ENCODE data around the gene DNHD1.
"Not testable (repeated sequence)": the region's sequence is repeated elsewhere in the genome, so short reads cannot be mapped to it uniquely, and the experiment has no call there.

Gene DNHD1

GRCh38 chr11:6505577-6506240 lies 8.6 kb downstream of the DNHD1 start:
- H3K9me3 ChIP-seq (ENCODE audit: control insufficient read depth, insufficient read depth, low read depth, low read length), result no peaks in the 10 kb centered on the region
- H3K27me3 ChIP-seq (ENCODE audit: control insufficient read depth, insufficient read depth, low read length), result no peaks in the 10 kb centered on the region
- no peak overlapping the region for H3K9ac ChIP-seq (ENCODE audit: low read length)
- peaks cover 30% of the 10 kb centered on the region for H3K36me3 ChIP-seq (ENCODE audit: control insufficient read depth, insufficient read depth, low read length)
- no peaks in the 10 kb centered on the region for H3K4me1 ChIP-seq (ENCODE audit: control insufficient read depth, insufficient read depth, low read length)
- no peak overlapping the region for H3K27ac ChIP-seq (ENCODE audit: low read depth, low read length)
- no peak overlapping the region for H3K4me3 ChIP-seq (ENCODE audit: low read depth, low read length)

GRCh38 chr11:6516865-6517264 lies 19.8 kb downstream of the DNHD1 start:
- H3K27ac ChIP-seq (ENCODE audit: low read depth, low read length), result no peak overlapping the region
- no peaks in the 10 kb centered on the region for H3K4me1 ChIP-seq (ENCODE audit: control insufficient read depth, insufficient read depth, low read length)
- no peak overlapping the region for H3K4me3 ChIP-seq (ENCODE audit: low read depth, low read length)
- H3K9ac ChIP-seq (ENCODE audit: low read length), result no peak overlapping the region
- H3K9me3 ChIP-seq (ENCODE audit: control insufficient read depth, insufficient read depth, low read depth, low read length), result no peaks in the 10 kb centered on the region
- H3K36me3 ChIP-seq (ENCODE audit: control insufficient read depth, insufficient read depth, low read length), result peaks cover 53% of the 10 kb centered on the region
- no peaks in the 10 kb centered on the region for H3K27me3 ChIP-seq (ENCODE audit: control insufficient read depth, insufficient read depth, low read length)

- no peak overlapping the region for H3K9ac ChIP-seq (ENCODE audit: low read length)
- peaks cover 38% of the 10 kb centered on the region for H3K36me3 ChIP-seq (ENCODE audit: control insufficient read depth, insufficient read depth, low read length)
- no peaks in the 10 kb centered on the region for H3K27me3 ChIP-seq (ENCODE audit: control insufficient read depth, insufficient read depth, low read length)
- H3K27ac ChIP-seq (ENCODE audit: low read depth, low read length), result no peak overlapping the region
- no peaks in the 10 kb centered on the region for H3K4me1 ChIP-seq (ENCODE audit: control insufficient read depth, insufficient read depth, low read length)
- H3K4me3 ChIP-seq (ENCODE audit: low read depth, low read length), result no peak overlapping the region
- H3K9me3 ChIP-seq (ENCODE audit: control insufficient read depth, insufficient read depth, low read depth, low read length), result no peaks in the 10 kb centered on the region
These were observed 23.2 kb downstream of the DNHD1 start for GRCh38 chr11:6520265-6520664.

GRCh38 chr11:6521946-6522345 lies 24.9 kb downstream of the DNHD1 start:
- not testable (repeated sequence) for H3K4me1 ChIP-seq (ENCODE audit: control insufficient read depth, insufficient read depth, low read length); H3K9me3 ChIP-seq (ENCODE audit: control insufficient read depth, insufficient read depth, low read depth, low read length); H3K4me3 ChIP-seq (ENCODE audit: low read depth, low read length); H3K9ac ChIP-seq (ENCODE audit: low read length); H3K27ac ChIP-seq (ENCODE audit: low read depth, low read length); H3K27me3 ChIP-seq (ENCODE audit: control insufficient read depth, insufficient read depth, low read length)
- H3K36me3 ChIP-seq (ENCODE audit: control insufficient read depth, insufficient read depth, low read length), result peaks cover 33% of the 10 kb centered on the region

GRCh38 chr11:6523253-6523652 lies 26.2 kb downstream of the DNHD1 start:
- Histone ChIP-seq H3K36me3 (ENCODE audit: control insufficient read depth, insufficient read depth, low read length) (peaks cover 26% of the 10 kb centered on the region), H3K27me3 (ENCODE audit: control insufficient read depth, insufficient read depth, low read length) (no peaks in the 10 kb centered on the region)

GRCh38 chr11:6526411-6527135 lies 29.5 kb downstream of the DNHD1 start:
- H3K9me3 ChIP-seq (ENCODE audit: control insufficient read depth, insufficient read depth, low read depth, low read length), result no peaks in the 10 kb centered on the region
- H3K27me3 ChIP-seq (ENCODE audit: control insufficient read depth, insufficient read depth, low read length), result no peaks in the 10 kb centered on the region
- peaks cover 12% of the 10 kb centered on the region; the same call in 1 of the 2 replicates for H3K36me3 ChIP-seq (ENCODE audit: control insufficient read depth, insufficient read depth, low read length)
- H3K9ac ChIP-seq (ENCODE audit: low read length), result no peak overlapping the region
- H3K27ac ChIP-seq (ENCODE audit: low read depth, low read length), result no peak overlapping the region
- H3K4me3 ChIP-seq (ENCODE audit: low read depth, low read length), result no peak overlapping the region
- no peaks in the 10 kb centered on the region for H3K4me1 ChIP-seq (ENCODE audit: control insufficient read depth, insufficient read depth, low read length)

More at GRCh38 chr11:6523253-6523652, 26.2 kb downstream of the DNHD1 start:
- Histone ChIP-seq H3K27ac (ENCODE audit: low read depth, low read length) (no peak overlapping the region), H3K9ac (ENCODE audit: low read length) (no peak overlapping the region), H3K4me3 (ENCODE audit: low read depth, low read length) (no peak overlapping the region), H3K4me1 (ENCODE audit: control insufficient read depth, insufficient read depth, low read length) (no peaks in the 10 kb centered on the region), H3K9me3 (ENCODE audit: control insufficient read depth, insufficient read depth, low read depth, low read length) (no peaks in the 10 kb centered on the region)

GRCh38 chr11:6529266-6529665 lies 32.2 kb downstream of the DNHD1 start:
- H3K4me3 ChIP-seq (ENCODE audit: low read depth, low read length), result no peak overlapping the region
- H3K9me3 ChIP-seq (ENCODE audit: control insufficient read depth, insufficient read depth, low read depth, low read length), result no peaks in the 10 kb centered on the region
- H3K9ac ChIP-seq (ENCODE audit: low read length), result no peak overlapping the region
- H3K27me3 ChIP-seq (ENCODE audit: control insufficient read depth, insufficient read depth, low read length), result no peaks in the 10 kb centered on the region
- no peak overlapping the region for H3K27ac ChIP-seq (ENCODE audit: low read depth, low read length)
- H3K4me1 ChIP-seq (ENCODE audit: control insufficient read depth, insufficient read depth, low read length), result no peaks in the 10 kb centered on the region
- peaks cover 31% of the 10 kb centered on the region for H3K36me3 ChIP-seq (ENCODE audit: control insufficient read depth, insufficient read depth, low read length)

GRCh38 chr11:6530848-6531247 lies 33.8 kb downstream of the DNHD1 start:
- Histone ChIP-seq H3K4me1 (ENCODE audit: control insufficient read depth, insufficient read depth, low read length) (no peaks in the 10 kb centered on the region), H3K27ac (ENCODE audit: low read depth, low read length) (no peak overlapping the region), H3K27me3 (ENCODE audit: control insufficient read depth, insufficient read depth, low read length) (no peaks in the 10 kb centered on the region), H3K9me3 (ENCODE audit: control insufficient read depth, insufficient read depth, low read depth, low read length) (no peaks in the 10 kb centered on the region), H3K9ac (ENCODE audit: low read length) (no peak overlapping the region), H3K4me3 (ENCODE audit: low read depth, low read length) (no peak overlapping the region), H3K36me3 (ENCODE audit: control insufficient read depth, insufficient read depth, low read length) (peaks cover 30% of the 10 kb centered on the region)

GRCh38 chr11:6531267-6531752 lies 34.2 kb downstream of the DNHD1 start:
- no peak overlapping the region for H3K4me3 ChIP-seq (ENCODE audit: low read depth, low read length)
- no peak overlapping the region for H3K9ac ChIP-seq (ENCODE audit: low read length)
- H3K27ac ChIP-seq (ENCODE audit: low read depth, low read length), result no peak overlapping the region
- peaks cover 30% of the 10 kb centered on the region for H3K36me3 ChIP-seq (ENCODE audit: control insufficient read depth, insufficient read depth, low read length)
- no peaks in the 10 kb centered on the region for H3K27me3 ChIP-seq (ENCODE audit: control insufficient read depth, insufficient read depth, low read length)
- no peaks in the 10 kb centered on the region for H3K4me1 ChIP-seq (ENCODE audit: control insufficient read depth, insufficient read depth, low read length)
- H3K9me3 ChIP-seq (ENCODE audit: control insufficient read depth, insufficient read depth, low read depth, low read length), result no peaks in the 10 kb centered on the region

GRCh38 chr11:6538456-6538855 lies 41.4 kb downstream of the DNHD1 start:
- H3K36me3 ChIP-seq (ENCODE audit: control insufficient read depth, insufficient read depth, low read length), result peaks cover 9% of the 10 kb centered on the region
- H3K4me3 ChIP-seq (ENCODE audit: low read depth, low read length), result no peak overlapping the region
- H3K27me3 ChIP-seq (ENCODE audit: control insufficient read depth, insufficient read depth, low read length), result no peaks in the 10 kb centered on the region
- H3K9ac ChIP-seq (ENCODE audit: low read length), result no peak overlapping the region
- no peak overlapping the region for H3K27ac ChIP-seq (ENCODE audit: low read depth, low read length)
- no peaks in the 10 kb centered on the region for H3K9me3 ChIP-seq (ENCODE audit: control insufficient read depth, insufficient read depth, low read depth, low read length)
- peaks cover 7% of the 10 kb centered on the region for H3K4me1 ChIP-seq (ENCODE audit: control insufficient read depth, insufficient read depth, low read length)

- Histone ChIP-seq H3K36me3 (ENCODE audit: control insufficient read depth, insufficient read depth, low read length) (peaks cover 5% of the 10 kb centered on the region), H3K4me1 (ENCODE audit: control insufficient read depth, insufficient read depth, low read length) (peaks cover 7% of the 10 kb centered on the region), H3K27me3 (ENCODE audit: control insufficient read depth, insufficient read depth, low read length) (no peaks in the 10 kb centered on the region), H3K4me3 (ENCODE audit: low read depth, low read length) (no peak overlapping the region), H3K27ac (ENCODE audit: low read depth, low read length) (no peak overlapping the region), H3K9ac (ENCODE audit: low read length) (no peak overlapping the region), H3K9me3 (ENCODE audit: control insufficient read depth, insufficient read depth, low read depth, low read length) (no peaks in the 10 kb centered on the region)
These were observed 41.9 kb downstream of the DNHD1 start for GRCh38 chr11:6538945-6539344.
